IMR-90 (cell line): ENCODE measurements around the gene DDX53.

ENCODE experiments used
- CTCF ChIP-seq: conservative IDR thresholded peaks from 2 replicates; pipeline ENCODE4 v1.5.1; 2012; ENCODE audit warnings: mild to moderate bottlenecking, low read depth, low read length, improper control_type of control experiment
- MAFK ChIP-seq: IDR thresholded peaks from 2 replicates; pipeline ENCODE4 v1.6.1; 2012; ENCODE audit warnings: low read depth, low read length, improper control_type of control experiment
- POLR2A ChIP-seq: IDR thresholded peaks from 2 replicates; pipeline ENCODE4 v1.6.1; 2012; ENCODE audit warnings: mild to moderate bottlenecking, low read depth, low read length
- RFX5 ChIP-seq: IDR thresholded peaks from 2 replicates; pipeline ENCODE4 v1.8.0; 2012; ENCODE audit warnings: low read depth, mild to moderate bottlenecking, low read length, moderate library complexity
- SMC3 ChIP-seq: fragments of 150-350 bp; IDR thresholded peaks from 2 replicates; pipeline ENCODE4 v1.6.1; 2016; ENCODE audit warnings: low read depth, mild to moderate bottlenecking, antibody characterized with exemption, low read length, moderate library complexity
- TF ChIP-seq, protein P1 (sequence below): fragments of 150-350 bp; IDR thresholded peaks from 2 replicates; pipeline ENCODE4 v1.6.1; 2016; ENCODE audit warnings: low read depth, mild to moderate bottlenecking, low read length, moderate library complexity, borderline replicate concordance

DNA sequence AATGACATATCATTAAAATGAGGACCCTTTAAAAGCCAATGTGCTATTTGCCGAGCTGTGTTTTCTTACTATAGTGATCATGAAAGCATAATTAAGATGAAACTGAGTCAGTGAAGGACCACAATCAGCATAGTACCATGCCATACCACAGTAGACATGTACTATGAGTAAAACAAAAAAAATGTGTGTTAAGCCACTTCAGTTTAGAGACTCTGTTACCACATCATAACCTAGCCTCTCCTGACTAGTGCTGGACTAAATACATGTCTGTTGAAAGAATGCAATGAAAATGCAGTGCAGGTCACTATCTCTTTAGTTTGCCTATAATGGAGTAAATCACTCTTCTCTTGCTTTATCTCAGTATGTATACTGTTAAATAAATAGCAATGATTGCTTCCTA, 12.3 kb upstream of the DDX53 start:
- TF ChIP-seq CTCF, result no peak
- no peak for TF ChIP-seq POLR2A
- no peak for TF ChIP-seq MAFK
- no peak for TF ChIP-seq SMC3
- no peak for TF ChIP-seq RFX5
- TF ChIP-seq, protein P1, sequence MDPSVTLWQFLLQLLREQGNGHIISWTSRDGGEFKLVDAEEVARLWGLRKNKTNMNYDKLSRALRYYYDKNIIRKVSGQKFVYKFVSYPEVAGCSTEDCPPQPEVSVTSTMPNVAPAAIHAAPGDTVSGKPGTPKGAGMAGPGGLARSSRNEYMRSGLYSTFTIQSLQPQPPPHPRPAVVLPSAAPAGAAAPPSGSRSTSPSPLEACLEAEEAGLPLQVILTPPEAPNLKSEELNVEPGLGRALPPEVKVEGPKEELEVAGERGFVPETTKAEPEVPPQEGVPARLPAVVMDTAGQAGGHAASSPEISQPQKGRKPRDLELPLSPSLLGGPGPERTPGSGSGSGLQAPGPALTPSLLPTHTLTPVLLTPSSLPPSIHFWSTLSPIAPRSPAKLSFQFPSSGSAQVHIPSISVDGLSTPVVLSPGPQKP, result no peak
